Endothelial cell of umbilical vein (primary cell): ENCODE results near the gene LAG3. TPM values are rescaled to one million over a fixed set of nuclear protein-coding genes. Genes with fewer than 3 reads are reported as not detected.

Experiments used
- BruUV-seq: library from RNA; stranded (reverse); fragments of 400-500 nt; replicated peaks from 2 replicates; lab custom pipeline; 2021; lab: Mats Ljungman, UMichigan
- CTCF ChIA-PET: fragments of 300-600, 350-600 bp; sonication (Branson Sonifier 250); formaldehyde crosslinking; loops from one replicate; lab custom pipeline; 2021; ENCODE audit warnings: antibody characterized with exemption, inconsistent platforms; lab: Charles Lee
- POLR2A ChIA-PET: fragments of 300-600, 350-600 bp; sonication (Branson Sonifier 250); formaldehyde crosslinking; loops from one replicate; lab custom pipeline; 2021; ENCODE audit warnings: antibody characterized with exemption, inconsistent platforms; lab: Charles Lee
- DNase-seq: peaks from one replicate; pipeline ENCODE4 v3.0.0-alpha.2; 2011; ENCODE audit warnings: low read depth, low spot score
- FAIRE-seq: peaks from 2 replicates; lab custom pipeline; 2011; peaks lifted over from hg19 to GRCh38; lab: Jason Lieb, UNC
- H2AFZ ChIP-seq: 2 replicates; pipeline ENCODE4 v1.6.0; 2012; ENCODE audit warnings: low read depth, low read length, control low read depth, inconsistent platforms
- H3K27ac ChIP-seq: 2 replicates; pipeline ENCODE4 v1.5.1; 2011; ENCODE audit warnings: low read depth, mild to moderate bottlenecking, control low read depth, low read length, moderate library complexity; ENCODE audit not compliant: insufficient read depth
- H3K27me3 ChIP-seq, 2 experiments: 2 replicates each; pipeline versions ENCODE4 v1.6.0 to v1.6.1; 2011; ENCODE audit warnings: low read length in 2 of 2, mixed read lengths in 1 of 2; ENCODE audit not compliant: control insufficient read depth in 2 of 2, insufficient read depth in 2 of 2
- H3K36me3 ChIP-seq, 2 experiments: 2 replicates in 1 of 2; 3 replicates in 1 of 2; pipeline ENCODE4 v1.5.1; 2011; ENCODE audit warnings: low read length in 2 of 2, mild to moderate bottlenecking in 1 of 2, moderate library complexity in 1 of 2; ENCODE audit not compliant: control insufficient read depth in 2 of 2, insufficient read depth in 2 of 2; ENCODE audit errors: extremely low read depth in 1 of 2
- H3K4me1 ChIP-seq: 3 replicates; pipeline ENCODE4 v1.5.1; 2011; ENCODE audit warnings: mild to moderate bottlenecking, low read length; ENCODE audit not compliant: control insufficient read depth, insufficient read depth; ENCODE audit errors: extremely low read depth
- H3K4me2 ChIP-seq: 2 replicates; pipeline ENCODE4 v1.6.1; 2011; ENCODE audit warnings: low read length, control low read depth, mixed read lengths; ENCODE audit not compliant: insufficient read depth
- H3K4me3 ChIP-seq, 3 experiments: fragments of 200-600 bp in 1 of 3; sonication (generic), shearing (Covaris generic) in 1 of 3; replicated peaks in 1 of 3; 2 replicates each; pipeline ENCODE4 v1.5.1; 2011 to 2016; ENCODE audit warnings: control low read depth in 3 of 3, low read length in 3 of 3, mild to moderate bottlenecking in 2 of 3, inconsistent platforms in 1 of 3, low read depth in 1 of 3, moderate library complexity in 1 of 3; ENCODE audit not compliant: insufficient read depth in 1 of 3
- H3K79me2 ChIP-seq: 2 replicates; pipeline ENCODE4 v1.6.0; 2012; ENCODE audit warnings: low read length, inconsistent platforms; ENCODE audit not compliant: control insufficient read depth, insufficient read depth
- H3K9ac ChIP-seq: replicated peaks from 2 replicates; pipeline ENCODE3; 2011; ENCODE audit warnings: low read length, control low read depth; ENCODE audit not compliant: insufficient read depth; ENCODE audit errors: extremely low read depth
- H3K9me1 ChIP-seq: replicated peaks from 3 replicates; pipeline ENCODE4 v1.6.0; 2011; ENCODE audit warnings: mild to moderate bottlenecking, low read length; ENCODE audit not compliant: control insufficient read depth, insufficient read depth; ENCODE audit errors: extremely low read depth
- H3K9me3 ChIP-seq: replicated peaks from 2 replicates; pipeline ENCODE4 v1.5.1; 2012; ENCODE audit warnings: low read length, inconsistent platforms; ENCODE audit not compliant: control insufficient read depth, insufficient read depth
- H4K20me1 ChIP-seq: replicated peaks from 2 replicates; pipeline ENCODE3; 2011; ENCODE audit warnings: mild to moderate bottlenecking, low read length; ENCODE audit not compliant: control insufficient read depth, insufficient read depth; ENCODE audit errors: extremely low read depth
- EZH2 ChIP-seq: IDR thresholded peaks from 2 replicates; pipeline ENCODE4 v1.6.1; 2012; ENCODE audit warnings: borderline replicate concordance, low read depth, mild to moderate bottlenecking, moderate library complexity, low read length, inconsistent platforms; ENCODE audit not compliant: severe bottlenecking
- FOS ChIP-seq: IDR thresholded peaks from 2 replicates; pipeline ENCODE4 v1.6.1; 2011; ENCODE audit warnings: mild to moderate bottlenecking, low read length, moderate library complexity, borderline replicate concordance; ENCODE audit not compliant: insufficient read depth
- GATA2 ChIP-seq: IDR thresholded peaks from 2 replicates; pipeline ENCODE4 v1.7.0; 2011; ENCODE audit warnings: low read depth, mild to moderate bottlenecking, moderate library complexity, mixed read lengths, low read length; ENCODE audit not compliant: insufficient read length, insufficient read depth
- JUN ChIP-seq: IDR thresholded peaks from 2 replicates; pipeline ENCODE4 v1.6.1; 2011; ENCODE audit warnings: borderline replicate concordance, low read depth; ENCODE audit not compliant: insufficient read length, insufficient read depth
- POLR2A ChIP-seq: IDR thresholded peaks from 2 replicates; pipeline ENCODE4 v1.6.1; 2012; ENCODE audit warnings: low read depth, mild to moderate bottlenecking, control low read depth, low read length
- POLR2AphosphoS5 ChIP-seq: IDR thresholded peaks from 2 replicates; pipeline ENCODE4 v1.6.1; 2012; ENCODE audit warnings: low read depth, mild to moderate bottlenecking, control low read depth, low read length, moderate library complexity; ENCODE audit not compliant: insufficient read depth
- dilution Hi-C: fragments of 300-500 bp; cut with MboI; formaldehyde crosslinking; loops from one replicate; pipeline ENCODE4 v1.15.0; 2019; ENCODE audit warnings: low sequenced_read_pairs; ENCODE audit not compliant: extremely low pct_ligation_motif_present
- intact Hi-C: fragments of 100-400 bp; cut with micrococcal nuclease; formaldehyde crosslinking; loops from one replicate; pipeline ENCODE4 v1.10.0; 2022
- polyA plus RNA-seq, 4 experiments: library from polyadenylated mRNA; depleted of rRNA in 3 of 4; stranded (reverse) in 3 of 4; unstranded in 1 of 4; fragments of >200 nt; gene quantifications; 2 replicates each; pipeline versions ENCODE4 v1.2.1 to v1.2.3, GENCODE V29; 2011 to 2012; ENCODE audit warnings: missing spikeins in 1 of 4
- total RNA-seq: library from RNA; stranded (reverse); gene quantifications from 2 replicates; pipeline ENCODE4 v1.2.3, GENCODE V29; 2021
- TF ChIP-seq, protein P1 (sequence below): IDR thresholded peaks from 2 replicates; pipeline ENCODE4 v1.6.1; 2011; ENCODE audit not compliant: insufficient read depth, insufficient read length
- TF ChIP-seq, protein P2 (sequence below), 2 donors: IDR thresholded peaks; 1 replicate in 1 of 2; 2 replicates in 1 of 2; pipeline ENCODE4 v1.5.1; 2011; ENCODE audit warnings: low read length in 2 of 2, mild to moderate bottlenecking in 2 of 2, moderate library complexity in 2 of 2, control low read depth in 1 of 2, inconsistent platforms in 1 of 2, low read depth in 1 of 2; ENCODE audit not compliant: insufficient read depth in 1 of 2; ENCODE audit errors: extremely low read depth in 1 of 2

The LAG3 gene
- total and polyA plus RNA-seq, 2 donors (not counting 3 experiments of a cell fraction or from before 2014, with no cell fraction given) = 1.3 to 3.8 TPM

DNA sequence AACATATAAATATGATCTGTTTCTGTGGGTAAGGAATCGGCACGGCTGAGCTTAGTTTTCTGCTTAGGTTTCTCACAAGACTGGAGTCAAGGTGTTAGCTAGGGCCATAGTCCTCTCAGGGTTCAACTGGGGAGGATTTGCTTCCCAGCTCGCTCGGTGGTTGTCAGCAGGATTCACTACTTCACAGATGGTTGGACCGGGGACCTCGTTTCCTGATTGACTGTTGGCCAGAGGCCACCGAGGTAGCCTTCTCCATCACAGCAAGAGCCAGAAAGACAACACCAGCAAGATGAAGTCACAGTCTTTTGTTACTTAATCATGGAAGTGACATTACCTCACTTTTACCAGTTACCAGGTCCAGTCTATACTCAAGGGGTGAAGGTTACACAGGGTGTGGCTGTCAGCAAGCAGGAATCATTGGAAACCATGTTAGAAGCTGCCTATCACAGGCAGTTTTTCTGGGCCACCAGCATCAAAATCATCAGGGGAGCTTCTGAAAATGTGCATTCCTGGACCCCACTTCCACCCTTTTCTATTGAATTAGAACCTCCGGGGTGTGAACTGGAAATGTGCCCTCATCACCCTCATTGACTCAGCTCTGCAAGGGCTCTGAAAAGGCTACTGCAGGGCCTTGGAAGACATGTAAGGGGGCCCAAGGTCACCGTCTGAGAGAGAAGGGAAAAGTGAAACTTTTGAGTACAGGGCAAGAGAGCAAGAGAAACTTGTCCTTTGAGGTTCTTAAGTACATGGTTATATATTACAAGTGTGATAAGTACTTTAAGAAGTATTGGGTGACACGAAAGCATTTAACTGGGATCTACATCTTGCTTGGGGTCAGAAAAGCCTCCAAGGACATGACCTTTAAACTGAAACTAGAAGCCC is 37.6 kb upstream of the LAG3 start:
- TF ChIP-seq EZH2 (no peak), GATA2 (no peak), JUN (no peak)

DNA sequence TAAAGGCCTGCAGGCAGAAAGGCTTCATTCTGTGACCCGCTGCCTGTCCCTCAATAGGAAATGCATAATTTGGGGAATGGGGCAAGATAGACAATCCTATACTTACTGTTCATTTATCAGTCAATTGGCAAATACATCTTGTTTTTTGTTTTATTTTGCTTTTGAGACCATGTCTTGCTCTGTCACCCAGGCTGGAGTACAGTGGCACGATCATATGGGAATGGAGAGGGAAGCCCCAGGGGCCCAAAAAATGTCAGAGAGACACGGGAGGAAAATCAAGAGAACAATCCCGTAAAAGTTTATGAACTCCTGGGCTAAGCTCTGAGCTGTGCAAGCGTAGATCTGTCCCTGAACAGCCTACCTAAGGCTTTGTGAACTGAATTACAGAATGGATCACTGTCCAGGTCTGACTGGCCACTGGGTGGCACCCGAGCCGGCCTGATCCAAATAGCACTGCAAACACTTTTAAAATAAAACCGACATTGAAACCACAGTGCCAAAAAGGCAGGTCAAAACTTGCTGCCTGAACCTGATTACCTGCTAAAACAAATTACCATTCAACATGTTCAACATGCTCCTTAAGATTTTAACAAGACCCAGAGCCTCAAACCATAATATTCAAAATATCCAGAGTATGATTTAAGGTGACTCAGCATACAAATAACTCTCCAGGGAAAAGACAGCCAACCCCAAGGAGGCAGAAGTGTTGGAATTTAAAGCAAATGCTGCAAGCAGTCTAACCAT is 36.7 kb upstream of the LAG3 start:
- ChIA-PET CTCF (interaction anchor here (0.6 to 2.2 kb wide), 5 partner anchors 11 to 90 kb away, joined by 3 to 10 read pairs (median 7); partner anchors contain the start of genes MLF2 and PTMS), POLR2A (no interaction called here)
- DNase-seq = peak; percentile 63
- no peaks in the 10 kb centered on the region for H3K79me2 ChIP-seq
- no peak overlapping the region for H3K27ac ChIP-seq
- H3K4me2 ChIP-seq = no peak overlapping the region
- no peaks in the 10 kb centered on the region for H3K4me1 ChIP-seq
- BruUV-seq = no TSS peak
- no peak for TF ChIP-seq POLR2AphosphoS5
- TF ChIP-seq, protein P1, sequence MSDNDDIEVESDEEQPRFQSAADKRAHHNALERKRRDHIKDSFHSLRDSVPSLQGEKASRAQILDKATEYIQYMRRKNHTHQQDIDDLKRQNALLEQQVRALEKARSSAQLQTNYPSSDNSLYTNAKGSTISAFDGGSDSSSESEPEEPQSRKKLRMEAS = no peak
- no peak for TF ChIP-seq GATA2
- no peak for TF ChIP-seq JUN
- TF ChIP-seq FOS = no peak
- no peak for TF ChIP-seq POLR2A
- TF ChIP-seq, protein P2, sequence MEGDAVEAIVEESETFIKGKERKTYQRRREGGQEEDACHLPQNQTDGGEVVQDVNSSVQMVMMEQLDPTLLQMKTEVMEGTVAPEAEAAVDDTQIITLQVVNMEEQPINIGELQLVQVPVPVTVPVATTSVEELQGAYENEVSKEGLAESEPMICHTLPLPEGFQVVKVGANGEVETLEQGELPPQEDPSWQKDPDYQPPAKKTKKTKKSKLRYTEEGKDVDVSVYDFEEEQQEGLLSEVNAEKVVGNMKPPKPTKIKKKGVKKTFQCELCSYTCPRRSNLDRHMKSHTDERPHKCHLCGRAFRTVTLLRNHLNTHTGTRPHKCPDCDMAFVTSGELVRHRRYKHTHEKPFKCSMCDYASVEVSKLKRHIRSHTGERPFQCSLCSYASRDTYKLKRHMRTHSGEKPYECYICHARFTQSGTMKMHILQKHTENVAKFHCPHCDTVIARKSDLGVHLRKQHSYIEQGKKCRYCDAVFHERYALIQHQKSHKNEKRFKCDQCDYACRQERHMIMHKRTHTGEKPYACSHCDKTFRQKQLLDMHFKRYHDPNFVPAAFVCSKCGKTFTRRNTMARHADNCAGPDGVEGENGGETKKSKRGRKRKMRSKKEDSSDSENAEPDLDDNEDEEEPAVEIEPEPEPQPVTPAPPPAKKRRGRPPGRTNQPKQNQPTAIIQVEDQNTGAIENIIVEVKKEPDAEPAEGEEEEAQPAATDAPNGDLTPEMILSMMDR (IDR thresholded peaks at IDR 0.05; ENCODE audit: extremely low read depth in 1 of 2, insufficient read depth in 1 of 2, low read depth in 1 of 2, low read length in 2 of 2) = peak; percentile 71 to 72
- peaks cover 3 to 7% of the 10 kb centered on the region in 2 experiments for H3K36me3 ChIP-seq
- H3K9me3 ChIP-seq = no peaks in the 10 kb centered on the region
- no peaks in the 10 kb centered on the region for H4K20me1 ChIP-seq
- dilution Hi-C loops (no loop called here), intact Hi-C loops (loop anchor here (1.0 kb wide), 3 partner anchors 18 to 90 kb away; partner anchors contain the start of gene MLF2)
- H3K4me3 ChIP-seq = no peak overlapping the region
- H3K27me3 ChIP-seq = no peaks in the 10 kb centered on the region
- peak overlapping the region; percentile 35 for H2AFZ ChIP-seq
- H3K9ac ChIP-seq = no peak overlapping the region
- FAIRE-seq = peak; percentile 81
- H3K9me1 ChIP-seq = no peaks in the 10 kb centered on the region

More for the DNA sequence above, 37.6 kb upstream of the LAG3 start:
- no peaks in the 10 kb centered on the region for H3K9me1 ChIP-seq
- H3K27ac ChIP-seq = no peak overlapping the region
- intact Hi-C loops = loop anchor here (1.0 kb wide), 3 partner anchors 19 to 91 kb away; partner anchors contain the start of gene MLF2
- no peak overlapping the region for H3K9ac ChIP-seq
- H4K20me1 ChIP-seq = no peaks in the 10 kb centered on the region
- H3K4me1 ChIP-seq = no peaks in the 10 kb centered on the region
- dilution Hi-C loops = no loop called here
- H3K4me3 ChIP-seq = no peak overlapping the region
- ChIA-PET POLR2A (no interaction called here), CTCF (interaction anchor here (0.6 to 2.2 kb wide), 8 partner anchors 10 to 91 kb away, joined by 3 to 10 read pairs (median 5); partner anchors contain the start of genes COPS7A, MLF2 and PTMS)
- no peaks in the 10 kb centered on the region for H3K9me3 ChIP-seq
- no TSS peak for BruUV-seq
- H3K36me3 ChIP-seq = peaks cover 5 to 15% of the 10 kb centered on the region in 2 experiments
- no peak overlapping the region for H2AFZ ChIP-seq
- FAIRE-seq (no peak), DNase-seq (no peak)
- H3K27me3 ChIP-seq = no peaks in the 10 kb centered on the region
- H3K79me2 ChIP-seq = no peaks in the 10 kb centered on the region
- H3K4me2 ChIP-seq = no peak overlapping the region
